Activated CD4-positive, alpha-beta T cell treated with anti-CD3 and anti-CD28 coated beads, Interleukin-10, Interleukin-2, amounts not matched to agents 100 ng/mL and 50 ng/mL, durations not matched to agents 16 hours and 8 hours (primary cell): Measurements from ENCODE around the gene ZNF18.
A peak's percentile ranks its signal among the peaks of the same experiment; 100 is the strongest.

Experiments
- DNase-seq: peaks from one replicate; pipeline ENCODE4 v3.0.0-alpha.2; 2020

The ZNF18 gene

GRCh38 chr17:11997147-11997971, at the start of gene ZNF18:
TSS of gene ZNF18 (minus strand) at chr17:11997475. CDS start at chr17:11992829, 4,646 bp downstream.
- peak; percentile 97 for DNase-seq

GRCh38 chr17:12046786-12047185, 49.5 kb upstream of the ZNF18 start:
- no peak for DNase-seq

- DNase-seq, result no peak
These were observed 46.4 kb upstream of the ZNF18 start for GRCh38 chr17:12043702-12044101.

- peak; percentile 45 for DNase-seq
These were observed 44.0 kb upstream of the ZNF18 start for GRCh38 chr17:12041312-12041711.

- DNase-seq, result no peak
These were observed 43.2 kb upstream of the ZNF18 start for GRCh38 chr17:12040478-12040877.

GRCh38 chr17:12037970-12038369, 40.7 kb upstream of the ZNF18 start:
- DNase-seq, result no peak

- no peak for DNase-seq
These were observed 38.4 kb upstream of the ZNF18 start for GRCh38 chr17:12035673-12036072.

GRCh38 chr17:12034538-12034937, 37.3 kb upstream of the ZNF18 start:
- no peak for DNase-seq

- no peak for DNase-seq
These were observed 31.3 kb upstream of the ZNF18 start for GRCh38 chr17:12028611-12029010.

GRCh38 chr17:12027658-12028057, 30.4 kb upstream of the ZNF18 start:
- no peak for DNase-seq

- peak; percentile 19 for DNase-seq
These were observed 27.1 kb upstream of the ZNF18 start for GRCh38 chr17:12024327-12024726.

- DNase-seq, result no peak
These were observed 25.0 kb upstream of the ZNF18 start for GRCh38 chr17:12022310-12022709.

GRCh38 chr17:12021623-12022140, 24.4 kb upstream of the ZNF18 start:
- DNase-seq, result no peak

- peak; percentile 95 for DNase-seq
These were observed 23.7 kb upstream of the ZNF18 start, which contains the start of gene MAP2K4 for GRCh38 chr17:12020642-12021622. TSS of gene MAP2K4 (plus strand) at chr17:12020877. CDS start at chr17:12020887, 10 bp downstream.

GRCh38 chr17:12007466-12007865, 10.2 kb upstream of the ZNF18 start:
- DNase-seq, result no peak

GRCh38 chr17:11999696-12000095, 2.4 kb upstream of the ZNF18 start:
- DNase-seq, result no peak

GRCh38 chr17:11997972-11998233, 628 bp upstream of the ZNF18 start:
- DNase-seq, result no peak

GRCh38 chr17:11996722-11997146, 541 bp downstream of the ZNF18 start:
- DNase-seq, result peak; percentile 58

GRCh38 chr17:11991461-11991860, 5.8 kb downstream of the ZNF18 start:
- no peak for DNase-seq

GRCh38 chr17:11990363-11990983, 6.8 kb downstream of the ZNF18 start:
- DNase-seq, result no peak

GRCh38 chr17:11986942-11987329, 10.3 kb downstream of the ZNF18 start:
- no peak for DNase-seq

GRCh38 chr17:11986179-11986941, 10.9 kb downstream of the ZNF18 start:
- no peak for DNase-seq
